ACC112 (cell line): ENCODE data around the gene ACSS1.

ENCODE experiments used
- H2AFZ ChIP-seq: fragments of 200-600 bp; sonication (generic); one replicate; pipeline ENCODE4 v1.6.0; 2017; ENCODE audit warnings: antibody characterized with exemption, low read length; ENCODE audit not compliant: unreplicated experiment
- H3K27ac ChIP-seq: fragments of 200-600 bp; sonication (generic); 2 replicates; pipeline ENCODE4 v1.5.1; 2014; ENCODE audit warnings: low read depth, mild to moderate bottlenecking, antibody characterized with exemption, low read length, moderate library complexity
- H3K27me3 ChIP-seq: fragments of 200-600 bp; sonication (generic); 2 replicates; pipeline ENCODE4 v1.6.1; 2014; ENCODE audit warnings: mild to moderate bottlenecking, antibody characterized with exemption, low read length, moderate library complexity, mixed read lengths; ENCODE audit not compliant: insufficient read depth
- H3K36me3 ChIP-seq: fragments of 200-600 bp; sonication (generic); 2 replicates; pipeline ENCODE4 v1.6.1; 2016; ENCODE audit warnings: mild to moderate bottlenecking, antibody characterized with exemption, low read length, moderate library complexity, mixed read lengths; ENCODE audit not compliant: insufficient read depth
- H3K4me1 ChIP-seq: fragments of 200-600 bp; sonication (generic); one replicate; pipeline ENCODE4 v1.6.1; 2016; ENCODE audit warnings: low read length, mixed read lengths; ENCODE audit not compliant: insufficient read depth, unreplicated experiment, control insufficient read depth
- H3K4me3 ChIP-seq: fragments of 200-600 bp; sonication (generic); 2 replicates; pipeline ENCODE4 v1.5.1; 2014; ENCODE audit warnings: mild to moderate bottlenecking, low read depth, low read length
- H3K79me2 ChIP-seq: fragments of 200-600 bp; sonication (generic); one replicate; pipeline ENCODE4 v1.6.0; 2016; ENCODE audit warnings: low read length; ENCODE audit not compliant: control insufficient read depth, unreplicated experiment, insufficient read depth

The ACSS1 gene

DNA sequence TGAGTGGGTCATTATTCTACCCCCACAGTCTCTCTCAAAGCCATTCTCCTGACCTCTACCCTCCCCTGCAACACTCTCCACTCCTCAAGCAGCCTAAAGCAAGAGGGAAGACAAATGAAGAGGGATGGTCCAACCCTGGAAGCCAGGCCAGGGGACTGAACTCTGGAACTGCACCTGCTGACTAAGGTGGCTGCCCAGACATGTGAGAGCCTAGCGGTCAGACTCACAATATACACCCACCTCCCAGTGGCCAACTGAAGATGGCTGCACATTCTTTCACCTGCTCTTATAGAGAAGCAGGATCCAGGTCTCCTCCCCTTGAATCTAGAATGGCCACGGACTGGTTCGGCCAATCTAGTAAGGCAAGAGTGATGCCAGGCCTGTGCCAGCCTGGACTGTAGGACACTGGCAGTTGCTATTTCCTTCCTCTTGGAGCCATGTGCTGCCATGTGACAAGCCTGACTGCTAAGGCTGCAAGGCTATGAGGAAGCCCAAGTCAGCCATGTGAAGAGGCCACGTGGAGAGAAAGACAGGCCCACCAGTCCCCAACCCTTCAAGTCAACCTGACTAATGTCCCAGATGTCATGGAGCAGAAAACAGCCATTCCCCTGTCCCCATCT lies 31.8 kb downstream of the ACSS1 start:
- Histone ChIP-seq H3K27me3 (no peaks in the 10 kb centered on the region), H2AFZ (no peak overlapping the region), H3K27ac (no peak overlapping the region), H3K36me3 (no peaks in the 10 kb centered on the region), H3K4me1 (no peaks in the 10 kb centered on the region), H3K79me2 (no peaks in the 10 kb centered on the region), H3K4me3 (no peak overlapping the region)

DNA sequence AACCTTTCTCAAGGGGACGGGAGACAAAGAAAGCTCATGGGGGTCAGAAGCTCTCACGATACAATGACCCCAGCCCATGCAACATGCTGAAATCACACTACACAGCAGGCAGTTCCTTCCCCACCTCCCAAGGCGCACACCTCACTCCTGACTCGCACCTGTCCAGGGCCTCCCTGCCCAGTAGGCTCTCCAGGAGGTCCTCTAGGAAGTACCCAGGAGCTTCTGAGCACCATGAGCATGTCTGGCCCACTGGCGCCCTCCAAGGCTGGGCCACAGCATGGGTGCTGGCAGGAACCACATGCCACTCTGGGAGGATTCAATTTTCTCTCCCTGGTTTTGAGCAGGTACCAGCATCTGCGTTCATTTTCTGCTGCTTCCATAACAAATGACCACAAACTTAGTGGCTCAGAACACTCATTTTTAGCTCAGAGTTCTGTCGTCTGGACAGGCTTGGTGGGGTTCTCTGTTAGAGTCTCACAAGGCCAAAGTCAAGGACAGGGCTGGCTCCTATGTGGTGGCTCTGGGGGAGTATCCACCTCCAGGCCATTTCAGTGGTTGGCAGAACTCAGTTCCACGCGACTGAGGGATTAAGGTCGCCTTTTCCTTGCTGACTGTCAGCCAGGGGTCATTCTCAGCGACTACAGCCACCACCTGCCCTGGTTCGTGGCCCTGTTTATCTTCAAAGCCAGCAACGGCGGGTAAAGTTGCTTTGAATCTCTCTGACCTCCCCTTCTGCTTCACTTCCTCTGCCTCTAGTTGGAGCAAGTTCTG lies 32.7 kb downstream of the ACSS1 start:
- H3K79me2 ChIP-seq = no peaks in the 10 kb centered on the region
- H3K36me3 ChIP-seq = no peaks in the 10 kb centered on the region
- no peaks in the 10 kb centered on the region for H3K27me3 ChIP-seq
- no peaks in the 10 kb centered on the region for H3K4me1 ChIP-seq
- no peak overlapping the region for H3K4me3 ChIP-seq
- H3K27ac ChIP-seq = no peak overlapping the region
- no peak overlapping the region for H2AFZ ChIP-seq

DNA sequence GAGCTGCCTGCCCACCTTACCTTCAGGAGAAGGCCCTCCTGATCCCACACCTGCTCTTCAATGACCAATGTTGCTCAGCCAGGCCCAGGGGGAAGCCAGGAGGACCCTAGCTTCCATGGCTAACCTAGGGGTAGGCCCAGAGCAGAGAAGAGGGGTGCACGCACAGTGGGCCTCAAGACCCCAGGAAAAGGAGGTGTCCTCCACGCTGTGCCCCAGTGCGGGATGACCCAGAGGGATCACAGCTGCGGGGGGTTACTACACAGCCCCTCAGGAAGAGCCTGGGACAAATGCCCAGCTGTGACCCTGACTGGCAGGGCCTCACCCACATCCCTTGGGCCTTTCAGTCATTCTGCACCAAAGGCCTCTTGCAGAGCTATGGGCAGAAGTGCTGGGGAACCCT lies 33.8 kb downstream of the ACSS1 start:
- H3K79me2 ChIP-seq = no peaks in the 10 kb centered on the region
- no peak overlapping the region for H3K27ac ChIP-seq
- H2AFZ ChIP-seq = no peak overlapping the region
- no peaks in the 10 kb centered on the region for H3K27me3 ChIP-seq
- H3K4me3 ChIP-seq = no peak overlapping the region
- no peaks in the 10 kb centered on the region for H3K36me3 ChIP-seq
- H3K4me1 ChIP-seq = no peaks in the 10 kb centered on the region

DNA sequence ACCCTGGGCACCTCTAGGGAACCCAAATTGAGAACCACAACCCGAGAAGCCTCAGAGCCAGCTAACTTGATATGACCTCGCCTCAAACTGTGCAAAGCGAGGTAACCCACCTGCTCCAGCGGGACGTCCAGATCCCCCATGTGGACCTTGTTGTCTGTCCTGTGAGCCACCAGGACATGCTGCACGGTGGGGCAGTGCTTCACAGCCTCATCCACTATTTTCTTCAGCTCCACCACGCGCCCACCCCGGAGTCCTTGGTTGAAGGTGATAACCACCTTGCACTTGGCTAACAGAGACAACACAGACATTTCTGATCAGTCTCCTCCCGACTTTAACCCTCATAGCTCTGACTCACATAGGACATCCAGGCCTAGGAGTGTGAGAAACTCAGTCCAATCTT lies 34.6 kb downstream of the ACSS1 start:
- H3K79me2 ChIP-seq = no peaks in the 10 kb centered on the region
- no peaks in the 10 kb centered on the region for H3K36me3 ChIP-seq
- H3K27ac ChIP-seq = no peak overlapping the region

DNA sequence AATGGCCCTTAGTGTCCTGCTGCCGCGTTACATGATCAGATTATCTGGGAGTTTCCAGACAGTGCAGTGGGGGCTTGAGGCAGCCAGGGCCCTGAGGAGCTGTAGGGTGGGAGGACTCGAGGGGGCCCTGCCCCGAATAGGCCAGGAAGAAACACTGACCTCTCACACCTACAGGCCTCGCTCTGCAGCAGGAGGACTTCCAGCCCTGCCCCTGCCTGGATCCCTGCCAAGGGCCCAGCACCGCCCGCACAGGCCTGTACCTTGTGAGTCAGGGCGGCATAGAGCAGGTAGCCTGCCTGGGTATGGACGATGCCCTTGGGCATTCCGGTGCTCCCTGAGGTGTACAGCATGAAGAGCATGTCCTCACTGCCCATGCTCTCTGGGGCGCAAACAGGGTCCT lies 35.3 kb downstream of the ACSS1 start:
- no peaks in the 10 kb centered on the region for H3K27me3 ChIP-seq
- no peak overlapping the region for H2AFZ ChIP-seq
- no peaks in the 10 kb centered on the region for H3K4me1 ChIP-seq
- H3K4me3 ChIP-seq = no peak overlapping the region
- H3K27ac ChIP-seq = no peak overlapping the region
- no peaks in the 10 kb centered on the region for H3K79me2 ChIP-seq
- H3K36me3 ChIP-seq = no peaks in the 10 kb centered on the region

More for the DNA sequence above, 34.6 kb downstream of the ACSS1 start:
- H3K27me3 ChIP-seq = no peaks in the 10 kb centered on the region
- no peaks in the 10 kb centered on the region for H3K4me1 ChIP-seq
- H2AFZ ChIP-seq = no peak overlapping the region
- no peak overlapping the region for H3K4me3 ChIP-seq

DNA sequence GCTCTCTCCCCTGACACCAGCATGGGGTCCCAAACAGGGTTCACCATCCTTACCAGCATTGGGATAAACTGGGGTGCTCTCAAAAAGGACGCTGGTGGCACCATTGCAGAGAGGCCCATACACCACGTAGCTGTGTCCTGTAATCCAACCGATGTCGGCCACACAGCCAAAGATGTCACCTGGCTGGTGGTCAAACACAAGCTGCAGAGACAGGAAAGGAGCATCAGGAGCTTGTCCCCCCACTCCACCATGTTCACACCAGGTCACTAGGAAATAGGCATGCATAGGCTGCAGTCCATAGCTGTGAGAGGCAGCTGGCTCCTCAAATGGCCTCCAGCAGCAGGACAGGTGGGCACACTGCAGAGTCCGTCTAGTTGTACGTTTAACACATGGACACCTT lies 36.6 kb downstream of the ACSS1 start:
- Histone ChIP-seq H3K36me3 (no peaks in the 10 kb centered on the region), H3K27ac (no peak overlapping the region), H3K4me1 (no peaks in the 10 kb centered on the region), H2AFZ (no peak overlapping the region), H3K27me3 (no peaks in the 10 kb centered on the region), H3K4me3 (no peak overlapping the region), H3K79me2 (no peaks in the 10 kb centered on the region)

DNA sequence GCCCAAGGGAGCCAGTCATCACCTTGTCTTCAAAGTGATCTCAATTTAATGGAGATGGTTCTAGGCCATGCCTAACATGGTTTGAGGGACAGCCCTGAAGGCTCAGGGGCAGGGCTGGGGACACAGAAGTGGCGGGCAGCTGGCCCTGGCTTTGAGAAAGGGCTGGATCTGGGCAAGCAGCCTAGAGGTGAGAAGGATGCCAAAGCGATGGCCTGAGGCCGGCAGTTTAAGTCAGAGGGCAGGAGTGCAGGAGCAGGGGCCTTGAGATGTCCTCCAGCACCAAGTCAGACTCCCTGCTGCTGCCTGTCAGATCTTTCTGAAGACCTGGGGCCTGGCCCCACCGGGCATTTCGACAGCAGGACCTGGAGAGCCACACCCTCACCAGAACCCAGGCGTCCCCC lies 37.0 kb downstream of the ACSS1 start:
- no peak overlapping the region for H2AFZ ChIP-seq
- H3K36me3 ChIP-seq = no peaks in the 10 kb centered on the region

DNA sequence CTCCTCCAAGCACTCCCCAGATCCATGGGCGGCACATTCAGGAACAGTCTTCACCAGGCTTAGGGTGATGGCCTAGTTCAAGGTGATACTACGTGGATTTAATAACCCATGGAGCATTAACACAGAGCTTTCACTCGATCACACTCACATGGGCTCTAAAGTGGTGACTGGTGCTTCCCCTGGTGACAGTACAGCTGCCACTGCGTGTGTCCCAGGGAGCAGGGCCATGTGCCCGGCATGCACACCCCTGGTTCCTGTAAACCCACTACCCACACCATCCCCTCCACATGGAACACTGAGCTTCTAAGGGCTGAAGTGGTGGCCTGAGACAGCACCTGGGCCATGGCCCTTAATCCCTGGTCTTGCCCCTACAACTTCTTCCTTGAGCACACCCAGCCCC lies 37.6 kb downstream of the ACSS1 start:
- H3K36me3 ChIP-seq = no peaks in the 10 kb centered on the region
- H3K4me3 ChIP-seq = no peak overlapping the region
- H3K4me1 ChIP-seq = no peaks in the 10 kb centered on the region
- no peaks in the 10 kb centered on the region for H3K79me2 ChIP-seq
- no peak overlapping the region for H2AFZ ChIP-seq
- H3K27ac ChIP-seq = no peak overlapping the region
- no peaks in the 10 kb centered on the region for H3K27me3 ChIP-seq

More for the DNA sequence above, 37.0 kb downstream of the ACSS1 start:
- H3K79me2 ChIP-seq = no peaks in the 10 kb centered on the region
- H3K27me3 ChIP-seq = no peaks in the 10 kb centered on the region
- no peak overlapping the region for H3K4me3 ChIP-seq
- no peak overlapping the region for H3K27ac ChIP-seq
- no peaks in the 10 kb centered on the region for H3K4me1 ChIP-seq

DNA sequence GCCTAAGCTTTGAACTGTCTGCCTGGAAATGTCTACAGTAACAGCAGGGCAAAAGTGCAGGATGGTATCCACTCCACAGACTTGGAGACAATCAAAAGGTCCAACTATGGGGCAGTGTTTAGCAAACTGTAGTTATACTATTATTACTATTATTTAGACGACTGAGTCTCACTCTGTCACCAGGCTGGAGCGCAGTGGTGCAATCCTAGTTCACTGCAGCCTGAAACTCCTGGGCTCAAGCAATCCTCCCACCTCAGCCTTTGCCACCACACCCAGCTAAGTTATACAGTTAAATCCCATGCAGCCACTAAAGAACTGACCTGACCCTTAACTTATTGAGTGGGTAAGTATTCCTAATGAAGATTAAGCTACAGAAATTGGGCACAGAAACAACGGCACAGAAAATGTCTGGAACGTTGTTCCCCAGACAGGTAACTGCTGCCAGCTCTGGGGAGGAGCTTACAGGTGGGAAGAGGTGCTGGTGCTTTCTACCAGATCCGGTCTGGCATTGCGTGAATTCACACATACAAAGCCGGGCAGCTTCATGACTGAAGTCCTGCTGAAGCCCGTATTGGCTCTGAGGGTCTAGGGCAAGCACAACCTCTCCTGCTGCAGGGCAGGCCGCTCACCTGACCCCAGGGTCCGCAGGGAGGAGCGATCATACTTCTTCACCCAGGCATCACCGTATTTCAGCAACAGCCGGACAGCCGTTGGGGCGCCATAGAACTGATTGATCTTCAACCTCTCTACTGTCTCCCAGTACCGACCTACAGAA lies 38.4 kb downstream of the ACSS1 start:
- H3K27me3 ChIP-seq = no peaks in the 10 kb centered on the region
- no peak overlapping the region for H3K27ac ChIP-seq
- no peaks in the 10 kb centered on the region for H3K4me1 ChIP-seq
- H3K4me3 ChIP-seq = no peak overlapping the region
- H2AFZ ChIP-seq = no peak overlapping the region
- H3K36me3 ChIP-seq = no peaks in the 10 kb centered on the region
- H3K79me2 ChIP-seq = no peaks in the 10 kb centered on the region

DNA sequence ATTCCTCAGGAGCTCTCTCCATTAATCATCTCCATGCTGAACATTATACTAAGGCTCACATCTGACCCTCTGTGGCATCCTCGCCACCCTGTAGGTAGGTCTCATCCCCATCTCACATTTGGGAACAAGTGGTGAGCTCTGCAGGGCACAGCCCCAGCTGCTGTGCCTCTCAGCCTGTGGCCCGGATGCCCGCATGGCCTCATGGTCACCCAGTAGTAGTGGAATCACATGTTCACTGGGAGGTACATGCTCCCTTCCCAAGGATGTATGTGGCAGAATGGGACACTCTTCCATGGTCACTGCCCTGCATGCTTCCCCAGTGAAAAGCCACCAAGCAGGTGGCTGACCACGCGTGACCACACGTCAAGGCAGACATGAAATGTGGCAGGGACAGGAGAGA lies 39.1 kb downstream of the ACSS1 start:
- no peak overlapping the region for H3K27ac ChIP-seq
- no peak overlapping the region for H3K4me3 ChIP-seq
- no peaks in the 10 kb centered on the region for H3K36me3 ChIP-seq
- H3K79me2 ChIP-seq = no peaks in the 10 kb centered on the region
- no peaks in the 10 kb centered on the region for H3K27me3 ChIP-seq
- no peak overlapping the region for H2AFZ ChIP-seq
- H3K4me1 ChIP-seq = no peaks in the 10 kb centered on the region
